ENCODE measurements around the gene RPTN.
A peak's percentile ranks its signal among the peaks of the same experiment; 100 is the strongest.

The RPTN gene

GRCh38 chr1:152179566-152179965, 20.5 kb upstream of the RPTN start:
- no peak overlapping the region for H3K4me3 ChIP-seq (ENCODE audit: low read depth, low read length)
- peak; percentile 66 for DNase-seq (ENCODE audit: low read depth)
- TF ChIP-seq CTCF (conservative IDR thresholded peaks at IDR 0.05; ENCODE audit: low read depth, low read length): no peak

GRCh38 chr1:152170287-152170905, 11.4 kb upstream of the RPTN start:
- no peak overlapping the region for H3K4me3 ChIP-seq (ENCODE audit: low read depth, low read length)
- no peak for TF ChIP-seq CTCF (conservative IDR thresholded peaks at IDR 0.05; ENCODE audit: low read depth, low read length)
- DNase-seq (ENCODE audit: low read depth): no peak

GRCh38 chr1:152169366-152170025, 10.5 kb upstream of the RPTN start:
- DNase-seq (ENCODE audit: low read depth): no peak
- H3K4me3 ChIP-seq (ENCODE audit: low read depth, low read length): no peak overlapping the region
- no peak for TF ChIP-seq CTCF (conservative IDR thresholded peaks at IDR 0.05; ENCODE audit: low read depth, low read length)

- no peak overlapping the region for H3K4me3 ChIP-seq (ENCODE audit: low read depth, low read length)
- DNase-seq (ENCODE audit: low read depth): peak; percentile 58
- TF ChIP-seq CTCF (conservative IDR thresholded peaks at IDR 0.05; ENCODE audit: low read depth, low read length): no peak
Observed at GRCh38 chr1:152168535-152168868, 9.5 kb upstream of the RPTN start.

- peak; percentile 95 for DNase-seq (ENCODE audit: low read depth)
- H3K4me3 ChIP-seq (ENCODE audit: low read depth, low read length): no peak overlapping the region
Observed at GRCh38 chr1:152167835-152168534, 9.0 kb upstream of the RPTN start.

GRCh38 chr1:152166966-152167365, 7.9 kb upstream of the RPTN start:
- H3K4me3 ChIP-seq (ENCODE audit: low read depth, low read length): no peak overlapping the region
- no peak for TF ChIP-seq CTCF (conservative IDR thresholded peaks at IDR 0.05; ENCODE audit: low read depth, low read length)
- DNase-seq (ENCODE audit: low read depth): no peak

More at GRCh38 chr1:152167835-152168534, 9.0 kb upstream of the RPTN start:
- no peak for TF ChIP-seq CTCF (conservative IDR thresholded peaks at IDR 0.05; ENCODE audit: low read depth, low read length)
